ENCODE data around the gene CFL2. TPM values are rescaled to one million over a fixed set of nuclear protein-coding genes. Genes with fewer than 3 reads are reported as not detected.
"Not testable (repeated sequence)": the region's sequence is repeated elsewhere in the genome, so short reads cannot be mapped to it uniquely, and the experiment has no call there.

The CFL2 gene
- total and polyA plus RNA-seq, 8 donors = 22.0 to 214 (median 43.0) TPM

DNA sequence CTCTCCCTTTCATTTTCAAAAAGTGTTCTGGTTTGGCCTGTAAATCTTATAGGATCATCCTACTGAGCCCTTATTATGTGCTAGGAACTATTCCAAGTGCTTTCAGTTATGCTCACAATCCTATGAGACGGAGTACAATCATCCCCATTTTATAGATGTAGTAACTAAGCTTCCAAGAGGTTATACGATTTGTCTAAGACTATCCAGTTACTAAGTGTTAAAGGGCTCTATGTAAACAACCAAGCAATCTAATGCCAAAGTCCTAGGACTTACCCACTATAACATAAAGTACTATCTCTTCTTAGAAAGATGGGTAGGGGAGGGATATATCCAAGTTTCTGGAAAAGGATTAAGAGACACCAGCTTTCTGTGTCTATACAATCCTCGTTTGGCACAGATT is 6.7 kb downstream of the CFL2 start:
- Histone ChIP-seq H3K27ac (peak overlapping the region in 2 of 5 donors; percentile 31 to 99), H3K27me3 (no peaks in the 10 kb centered on the region), H3K36me3 (peaks cover 0 to 9% (median 7%) of the 10 kb centered on the region in 4 donors), H3K4me3 (no peak overlapping the region), H3K9me3 (no peaks in the 10 kb centered on the region), H3K4me1 (peaks cover 0 to 40% (median 33%) of the 10 kb centered on the region in 4 donors)
- no peak for DNase-seq
- intact Hi-C loops (cut with DNase I; ENCODE audit: low total_unique reads) = no loop called here
- no peak for TF ChIP-seq POLR2A (IDR thresholded peaks at IDR 0.05)
- no peak for TF ChIP-seq EP300 (IDR thresholded peaks at IDR 0.05)
- TF ChIP-seq POLR2AphosphoS5 (IDR thresholded peaks at IDR 0.05) = no peak
- TF ChIP-seq, protein P1, sequence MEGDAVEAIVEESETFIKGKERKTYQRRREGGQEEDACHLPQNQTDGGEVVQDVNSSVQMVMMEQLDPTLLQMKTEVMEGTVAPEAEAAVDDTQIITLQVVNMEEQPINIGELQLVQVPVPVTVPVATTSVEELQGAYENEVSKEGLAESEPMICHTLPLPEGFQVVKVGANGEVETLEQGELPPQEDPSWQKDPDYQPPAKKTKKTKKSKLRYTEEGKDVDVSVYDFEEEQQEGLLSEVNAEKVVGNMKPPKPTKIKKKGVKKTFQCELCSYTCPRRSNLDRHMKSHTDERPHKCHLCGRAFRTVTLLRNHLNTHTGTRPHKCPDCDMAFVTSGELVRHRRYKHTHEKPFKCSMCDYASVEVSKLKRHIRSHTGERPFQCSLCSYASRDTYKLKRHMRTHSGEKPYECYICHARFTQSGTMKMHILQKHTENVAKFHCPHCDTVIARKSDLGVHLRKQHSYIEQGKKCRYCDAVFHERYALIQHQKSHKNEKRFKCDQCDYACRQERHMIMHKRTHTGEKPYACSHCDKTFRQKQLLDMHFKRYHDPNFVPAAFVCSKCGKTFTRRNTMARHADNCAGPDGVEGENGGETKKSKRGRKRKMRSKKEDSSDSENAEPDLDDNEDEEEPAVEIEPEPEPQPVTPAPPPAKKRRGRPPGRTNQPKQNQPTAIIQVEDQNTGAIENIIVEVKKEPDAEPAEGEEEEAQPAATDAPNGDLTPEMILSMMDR (IDR thresholded peaks at IDR 0.05) = no peak
- WGBS, 5 donors = 79 to 83% (median 81%) methylated on average over 3 of the region's 3 CpGs

DNA sequence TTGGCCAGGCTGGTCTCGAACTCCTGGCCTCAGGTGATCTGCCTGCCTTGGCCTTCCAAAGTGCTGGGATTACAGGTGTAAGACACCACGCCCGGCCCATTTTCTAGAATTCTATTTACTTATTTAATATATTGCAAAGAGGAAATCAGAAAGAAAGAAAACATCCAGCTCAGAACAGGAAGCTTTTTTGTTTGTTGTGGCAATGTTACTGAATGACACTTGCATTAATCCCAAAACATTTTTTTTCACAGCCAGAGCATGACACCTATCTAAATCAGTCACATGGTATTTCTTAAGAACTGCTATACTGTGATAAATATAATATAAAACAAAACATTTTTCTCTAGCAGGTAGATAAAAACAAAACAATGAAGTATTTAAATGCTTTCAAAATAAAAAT is 12.6 kb downstream of the CFL2 start:
- 88 to 97% (median 94%) methylated on average over 3 of the region's 3 CpGs for WGBS, 5 donors
- Histone ChIP-seq H3K4me1 (peaks cover 0 to 15% (median 7%) of the 10 kb centered on the region in 4 donors), H3K36me3 (no peaks in the 10 kb centered on the region), H3K27me3 (no peaks in the 10 kb centered on the region), H3K27ac (no peak overlapping the region), H3K9me3 (no peaks in the 10 kb centered on the region), H3K4me3 (no peak overlapping the region)
- intact Hi-C loops (cut with DNase I; ENCODE audit: low total_unique reads) = no loop called here
- TF ChIP-seq, protein P1 (IDR thresholded peaks at IDR 0.05) = no peak
- DNase-seq = no peak

DNA sequence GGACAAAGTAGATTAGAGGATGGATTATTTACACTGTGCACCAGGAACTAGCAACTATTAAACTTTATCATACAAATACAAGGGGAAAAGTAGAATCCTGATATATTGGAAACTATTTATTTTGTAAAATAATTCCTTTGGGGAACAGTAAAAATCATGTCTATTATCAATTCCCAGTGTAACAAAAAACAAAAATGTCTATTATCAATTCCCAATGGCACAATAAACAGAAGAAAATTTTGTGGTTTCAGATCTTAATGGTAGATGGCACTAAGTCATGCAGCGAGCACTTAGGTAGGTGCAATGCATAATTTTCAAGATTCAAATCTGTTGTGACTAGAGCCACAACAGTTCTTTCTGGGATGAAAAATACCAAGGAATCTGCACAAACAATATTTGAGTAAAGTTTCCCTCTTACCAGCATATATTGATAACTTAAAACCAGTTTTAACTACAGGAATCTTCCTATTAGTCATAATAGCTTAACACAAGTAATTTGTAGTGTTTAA is 13.7 kb downstream of the CFL2 start:
- Histone ChIP-seq H3K4me1 (peaks cover 0 to 15% (median 7%) of the 10 kb centered on the region in 4 donors), H3K36me3 (no peaks in the 10 kb centered on the region), H3K27me3 (no peaks in the 10 kb centered on the region), H3K4me3 (no peak overlapping the region), H3K9me3 (no peaks in the 10 kb centered on the region), H3K27ac (no peak overlapping the region)
- DNase-seq = no peak
- TF ChIP-seq, protein P1 (IDR thresholded peaks at IDR 0.05) = no peak
- no peak for TF ChIP-seq POLR2A (IDR thresholded peaks at IDR 0.05)
- no peak for TF ChIP-seq POLR2AphosphoS5 (IDR thresholded peaks at IDR 0.05)
- TF ChIP-seq EP300 (IDR thresholded peaks at IDR 0.05) = no peak
- intact Hi-C loops (cut with DNase I; ENCODE audit: low total_unique reads) = no loop called here
- 90 to 100% (median 94%) methylated on average over 1 of the region's 1 CpG for WGBS, 5 donors

DNA sequence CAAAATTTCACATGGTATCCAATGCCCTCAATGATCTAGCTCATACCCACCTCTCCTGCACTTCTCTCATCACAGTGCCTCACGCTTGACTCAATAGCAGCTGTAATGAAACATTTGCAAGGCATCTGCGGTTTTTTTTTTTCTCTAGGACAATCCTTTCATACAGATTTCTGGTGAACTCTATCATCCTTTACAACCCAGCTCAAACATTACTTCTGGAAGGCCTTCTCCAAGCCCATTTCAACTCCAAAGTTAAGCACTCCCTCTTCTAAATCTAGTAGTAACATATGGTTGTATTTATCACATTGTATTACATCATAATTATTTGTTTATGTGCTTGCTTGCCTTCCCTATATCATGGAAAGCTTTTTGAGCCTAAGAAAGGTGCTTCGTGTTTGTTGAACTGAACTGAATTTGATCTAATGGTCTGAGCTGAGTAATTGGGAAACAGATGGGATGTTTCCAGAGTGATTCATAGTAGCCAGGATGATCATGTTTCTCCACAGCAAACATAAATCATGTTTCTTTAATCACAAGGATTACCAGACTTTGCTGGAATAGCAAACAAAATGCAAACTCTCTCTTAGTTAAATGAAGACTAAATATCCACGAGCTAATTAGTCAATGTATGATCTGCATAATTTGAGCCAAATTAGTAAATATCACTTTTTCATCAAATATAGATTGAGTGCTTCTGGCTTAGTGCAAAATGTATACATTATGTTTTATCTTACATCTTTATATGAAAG is 14.3 kb downstream of the CFL2 start:
- DNase-seq = peak in 1 of 2 donors; percentile 62
- TF ChIP-seq POLR2A (IDR thresholded peaks at IDR 0.05) (no peak), POLR2AphosphoS5 (IDR thresholded peaks at IDR 0.05) (peak in 2 of 3 donors; percentile 35 to 60)
- TF ChIP-seq, protein P1 (IDR thresholded peaks at IDR 0.05) = no peak
- no peaks in the 10 kb centered on the region for H3K36me3 ChIP-seq
- H3K4me3 ChIP-seq = no peak overlapping the region
- WGBS, 5 donors = 30 to 43% (median 36%) methylated on average over 4 of the region's 4 CpGs
- H3K27ac ChIP-seq = peak overlapping the region in 3 of 5 donors; percentile 37 to 59 (median 50)
- intact Hi-C loops (cut with DNase I; ENCODE audit: low total_unique reads) = no loop called here
- H3K27me3 ChIP-seq = no peaks in the 10 kb centered on the region
- H3K9me3 ChIP-seq = no peaks in the 10 kb centered on the region
- peaks cover 0 to 15% (median 7%) of the 10 kb centered on the region in 4 donors for H3K4me1 ChIP-seq

DNA sequence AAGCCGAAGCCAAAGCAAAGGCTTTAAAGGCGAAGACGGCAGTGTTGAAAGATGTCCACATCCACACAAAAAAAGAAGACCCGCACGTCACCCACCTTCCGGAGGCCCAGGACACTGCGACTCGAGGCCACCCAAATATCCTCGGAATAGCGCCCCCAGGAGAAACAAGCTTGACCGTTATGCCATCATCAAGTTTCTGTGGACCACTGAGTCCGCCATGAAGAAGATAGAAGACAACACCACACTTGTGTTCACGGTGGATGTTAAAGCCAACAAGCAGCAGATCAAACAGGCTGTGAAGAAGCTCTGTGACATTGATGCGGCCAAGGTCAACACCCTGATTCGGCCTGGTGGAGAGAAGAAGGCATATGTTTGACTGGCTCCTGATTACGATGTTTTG is 20.2 kb downstream of the CFL2 start:
- H3K4me3 ChIP-seq; intact Hi-C loops (cut with DNase I; ENCODE audit: low total_unique reads); H3K9me3 ChIP-seq; H3K27me3 ChIP-seq; H3K27ac ChIP-seq; DNase-seq; H3K36me3 ChIP-seq: not testable (repeated sequence)
- peaks cover 0 to 10% (median 5%) of the 10 kb centered on the region in 4 donors for H3K4me1 ChIP-seq
- 93 to 96% (median 96%) methylated on average over 16 of the region's 16 CpGs for WGBS, 5 donors
